ENCODE data around the gene CNR2.
A peak's percentile ranks its signal among the peaks of the same experiment; 100 is the strongest.
"Not testable (repeated sequence)": the region's sequence is repeated elsewhere in the genome, so short reads cannot be mapped to it uniquely, and the experiment has no call there.

The CNR2 gene

GRCh38 chr1:23958810-23959460, 45.8 kb upstream of the CNR2 start:
- peaks cover 0 to 35% of the 10 kb centered on the region in 2 donors for H3K36me3 ChIP-seq (replicated peaks in 1 of 2; ENCODE audit: control insufficient read depth in 2 of 2, insufficient read depth in 2 of 2, low read length in 2 of 2)
- peak overlapping the region; percentile 98 for H2AK5ac ChIP-seq (ENCODE audit: low read depth, low read length)
- no peak for DNase-seq (ENCODE audit: low spot score)
- H3K14ac ChIP-seq (ENCODE audit: low read length): no peak overlapping the region
- no peak overlapping the region for H4K8ac ChIP-seq (ENCODE audit: low read depth, low read length)
- H3K18ac ChIP-seq (ENCODE audit: low read length): peak overlapping the region; percentile 98
- H3K27ac ChIP-seq (replicated peaks; ENCODE audit: low read length): peak overlapping the region; percentile 99
- H3K27me3 ChIP-seq (ENCODE audit: control insufficient read depth in 3 of 3, insufficient read depth in 3 of 3, low read depth in 1 of 3, low read length in 3 of 3): no peaks in the 10 kb centered on the region
- peak overlapping the region; percentile 92 for H3K9ac ChIP-seq (ENCODE audit: low read depth, low read length, poor library complexity)
- peak overlapping the region; percentile 61 for H3K23ac ChIP-seq (ENCODE audit: low read depth, low read length, poor library complexity)
- H3K79me1 ChIP-seq (ENCODE audit: low read depth, low read length): peaks cover 3% of the 10 kb centered on the region
- peak overlapping the region; percentile 87 for H2AFZ ChIP-seq (ENCODE audit: low read length)
- H3K4me3 ChIP-seq (ENCODE audit: low read length in 2 of 2): peak overlapping the region; percentile 87 to 98
- H3K9me3 ChIP-seq (replicated peaks in 1 of 2; ENCODE audit: control insufficient read depth in 2 of 2, insufficient read depth in 1 of 2, low read depth in 1 of 2, low read length in 2 of 2): no peaks in the 10 kb centered on the region
- peak overlapping the region; percentile 98 for H2BK5ac ChIP-seq (ENCODE audit: low read length)
- no peak overlapping the region for H2BK12ac ChIP-seq (ENCODE audit: low read length)
- no CpG with 5 or more reads among the region's 30 CpGs for WGBS, 2 donors (ENCODE audit: extremely low coverage in 2 of 2, insufficient read length in 2 of 2, insufficient replicate concordance in 1 of 2)
- peak overlapping the region; percentile 56 for H3K4ac ChIP-seq (ENCODE audit: low read length)
- H3K4me2 ChIP-seq (ENCODE audit: insufficient read depth, low read length, poor library complexity, severe bottlenecking): peak overlapping the region; percentile 75
- peaks cover 0 to 3% of the 10 kb centered on the region in 2 donors for H3K4me1 ChIP-seq (ENCODE audit: control insufficient read depth in 2 of 2, insufficient read depth in 1 of 2, low read depth in 1 of 2, low read length in 2 of 2)
- peak overlapping the region; percentile 20 for H2BK15ac ChIP-seq (ENCODE audit: low read length)
- no peak overlapping the region for H2BK120ac ChIP-seq (ENCODE audit: low read depth, low read length)
- no peak overlapping the region for H4K91ac ChIP-seq (ENCODE audit: low read depth, low read length, poor library complexity)

GRCh38 chr1:23958040-23958809, 45.1 kb upstream of the CNR2 start:
- not testable (repeated sequence) for H3K14ac ChIP-seq (ENCODE audit: low read length); H3K4ac ChIP-seq (ENCODE audit: low read length); H4K91ac ChIP-seq (ENCODE audit: low read depth, low read length, poor library complexity); H3K9ac ChIP-seq (ENCODE audit: low read depth, low read length, poor library complexity); H3K27me3 ChIP-seq (ENCODE audit: control insufficient read depth in 3 of 3, insufficient read depth in 3 of 3, low read depth in 1 of 3, low read length in 3 of 3); H3K4me1 ChIP-seq (ENCODE audit: control insufficient read depth in 2 of 2, insufficient read depth in 1 of 2, low read depth in 1 of 2, low read length in 2 of 2); H3K23ac ChIP-seq (ENCODE audit: low read depth, low read length, poor library complexity); DNase-seq (ENCODE audit: low spot score); H3K9me3 ChIP-seq (replicated peaks in 1 of 2; ENCODE audit: control insufficient read depth in 2 of 2, insufficient read depth in 1 of 2, low read depth in 1 of 2, low read length in 2 of 2); H2AK5ac ChIP-seq (ENCODE audit: low read depth, low read length); H2BK12ac ChIP-seq (ENCODE audit: low read length); H4K8ac ChIP-seq (ENCODE audit: low read depth, low read length); H3K79me1 ChIP-seq (ENCODE audit: low read depth, low read length); H2BK15ac ChIP-seq (ENCODE audit: low read length); H2BK120ac ChIP-seq (ENCODE audit: low read depth, low read length); H2BK5ac ChIP-seq (ENCODE audit: low read length); H3K4me2 ChIP-seq (ENCODE audit: insufficient read depth, low read length, poor library complexity, severe bottlenecking); H3K18ac ChIP-seq (ENCODE audit: low read length)
- Histone ChIP-seq H2AFZ (ENCODE audit: low read length) (peak overlapping the region; percentile 87), H3K36me3 (replicated peaks in 1 of 2; ENCODE audit: control insufficient read depth in 2 of 2, insufficient read depth in 2 of 2, low read length in 2 of 2) (peaks cover 0 to 28% of the 10 kb centered on the region in 2 donors), H3K4me3 (ENCODE audit: low read length in 2 of 2) (peak overlapping the region in 1 of 2 donors; percentile 98), H3K27ac (replicated peaks; ENCODE audit: low read length) (peak overlapping the region; percentile 99)
- WGBS, 2 donors (ENCODE audit: extremely low coverage in 2 of 2, insufficient read length in 2 of 2, insufficient replicate concordance in 1 of 2): 100% methylated on average over 2 of the region's 19 CpGs; no CpG with 5 or more reads in 1 of the 2 donors

GRCh38 chr1:23957096-23957495, 43.9 kb upstream of the CNR2 start:
- no peaks in the 10 kb centered on the region for H3K9me3 ChIP-seq (replicated peaks in 1 of 2; ENCODE audit: control insufficient read depth in 2 of 2, insufficient read depth in 1 of 2, low read depth in 1 of 2, low read length in 2 of 2)
- no peak overlapping the region for H2BK15ac ChIP-seq (ENCODE audit: low read length)
- H2AFZ ChIP-seq (ENCODE audit: low read length): peak overlapping the region; percentile 27
- no peak overlapping the region for H2AK5ac ChIP-seq (ENCODE audit: low read depth, low read length)
- no peak overlapping the region for H4K8ac ChIP-seq (ENCODE audit: low read depth, low read length)
- no peaks in the 10 kb centered on the region for H3K27me3 ChIP-seq (ENCODE audit: control insufficient read depth in 3 of 3, insufficient read depth in 3 of 3, low read depth in 1 of 3, low read length in 3 of 3)
- H3K4me2 ChIP-seq (ENCODE audit: insufficient read depth, low read length, poor library complexity, severe bottlenecking): no peak overlapping the region
- H2BK5ac ChIP-seq (ENCODE audit: low read length): no peak overlapping the region
- DNase-seq (ENCODE audit: low spot score): no peak
- WGBS, 2 donors (ENCODE audit: extremely low coverage in 2 of 2, insufficient read length in 2 of 2, insufficient replicate concordance in 1 of 2): no CpG with 5 or more reads among the region's 7 CpGs
- no peak overlapping the region for H4K91ac ChIP-seq (ENCODE audit: low read depth, low read length, poor library complexity)
- H3K4me1 ChIP-seq (ENCODE audit: control insufficient read depth in 2 of 2, insufficient read depth in 1 of 2, low read depth in 1 of 2, low read length in 2 of 2): peaks cover 0 to 3% of the 10 kb centered on the region in 2 donors
- H2BK12ac ChIP-seq (ENCODE audit: low read length): no peak overlapping the region
- no peak overlapping the region for H3K18ac ChIP-seq (ENCODE audit: low read length)
- H3K79me1 ChIP-seq (ENCODE audit: low read depth, low read length): peaks cover 3% of the 10 kb centered on the region
- H3K4ac ChIP-seq (ENCODE audit: low read length): no peak overlapping the region
- H3K9ac ChIP-seq (ENCODE audit: low read depth, low read length, poor library complexity): no peak overlapping the region
- no peak overlapping the region for H3K27ac ChIP-seq (replicated peaks; ENCODE audit: low read length)
- no peak overlapping the region for H3K23ac ChIP-seq (ENCODE audit: low read depth, low read length, poor library complexity)
- H3K36me3 ChIP-seq (replicated peaks in 1 of 2; ENCODE audit: control insufficient read depth in 2 of 2, insufficient read depth in 2 of 2, low read length in 2 of 2): peaks cover 0 to 20% of the 10 kb centered on the region in 2 donors
- no peak overlapping the region for H3K4me3 ChIP-seq (ENCODE audit: low read length in 2 of 2)
- H3K14ac ChIP-seq (ENCODE audit: low read length): no peak overlapping the region
- H2BK120ac ChIP-seq (ENCODE audit: low read depth, low read length): no peak overlapping the region

- H3K9ac ChIP-seq (ENCODE audit: low read depth, low read length, poor library complexity): no peak overlapping the region
- H4K8ac ChIP-seq (ENCODE audit: low read depth, low read length): no peak overlapping the region
- no peak overlapping the region for H3K14ac ChIP-seq (ENCODE audit: low read length)
- H4K91ac ChIP-seq (ENCODE audit: low read depth, low read length, poor library complexity): no peak overlapping the region
- no peak overlapping the region for H2AFZ ChIP-seq (ENCODE audit: low read length)
- peaks cover 2 to 5% of the 10 kb centered on the region in 2 donors for H3K4me1 ChIP-seq (ENCODE audit: control insufficient read depth in 2 of 2, insufficient read depth in 1 of 2, low read depth in 1 of 2, low read length in 2 of 2)
- no peaks in the 10 kb centered on the region for H3K79me1 ChIP-seq (ENCODE audit: low read depth, low read length)
- no peak overlapping the region for H3K4ac ChIP-seq (ENCODE audit: low read length)
- no peak overlapping the region for H2BK120ac ChIP-seq (ENCODE audit: low read depth, low read length)
- H3K4me2 ChIP-seq (ENCODE audit: insufficient read depth, low read length, poor library complexity, severe bottlenecking): no peak overlapping the region
- no peak for DNase-seq (ENCODE audit: low spot score)
- H3K4me3 ChIP-seq (ENCODE audit: low read length in 2 of 2): no peak overlapping the region
- H2BK15ac ChIP-seq (ENCODE audit: low read length): no peak overlapping the region
- no peaks in the 10 kb centered on the region for H3K36me3 ChIP-seq (replicated peaks in 1 of 2; ENCODE audit: control insufficient read depth in 2 of 2, insufficient read depth in 2 of 2, low read length in 2 of 2)
- no peak overlapping the region for H2AK5ac ChIP-seq (ENCODE audit: low read depth, low read length)
- H3K27ac ChIP-seq (replicated peaks; ENCODE audit: low read length): no peak overlapping the region
- no peak overlapping the region for H3K23ac ChIP-seq (ENCODE audit: low read depth, low read length, poor library complexity)
- H3K27me3 ChIP-seq (ENCODE audit: control insufficient read depth in 3 of 3, insufficient read depth in 3 of 3, low read depth in 1 of 3, low read length in 3 of 3): no peaks in the 10 kb centered on the region
- H3K18ac ChIP-seq (ENCODE audit: low read length): no peak overlapping the region
- H3K9me3 ChIP-seq (replicated peaks in 1 of 2; ENCODE audit: control insufficient read depth in 2 of 2, insufficient read depth in 1 of 2, low read depth in 1 of 2, low read length in 2 of 2): peaks cover 0 to 1% of the 10 kb centered on the region in 2 donors
- WGBS, 2 donors (ENCODE audit: extremely low coverage in 2 of 2, insufficient read length in 2 of 2, insufficient replicate concordance in 1 of 2): no CpG with 5 or more reads among the region's 3 CpGs
- no peak overlapping the region for H2BK12ac ChIP-seq (ENCODE audit: low read length)
- H2BK5ac ChIP-seq (ENCODE audit: low read length): no peak overlapping the region
Observed at GRCh38 chr1:23953020-23953419, 39.9 kb upstream of the CNR2 start.

Measured in neuronal stem cell (in vitro differentiated cells).